GM21447 (cell line): Measurements from ENCODE around the gene NR6A1.

Experiments used
- ATAC-seq: cut with Tn5 transposase; IDR thresholded peaks from one replicate; pipeline ENCODE4 v1.9.1; 2021; ENCODE audit not compliant: unreplicated experiment

The NR6A1 gene

GRCh38 chr9:124541824-124542223 lies 229.3 kb downstream of the NR6A1 start:
- ATAC-seq, result no peak

DNA sequence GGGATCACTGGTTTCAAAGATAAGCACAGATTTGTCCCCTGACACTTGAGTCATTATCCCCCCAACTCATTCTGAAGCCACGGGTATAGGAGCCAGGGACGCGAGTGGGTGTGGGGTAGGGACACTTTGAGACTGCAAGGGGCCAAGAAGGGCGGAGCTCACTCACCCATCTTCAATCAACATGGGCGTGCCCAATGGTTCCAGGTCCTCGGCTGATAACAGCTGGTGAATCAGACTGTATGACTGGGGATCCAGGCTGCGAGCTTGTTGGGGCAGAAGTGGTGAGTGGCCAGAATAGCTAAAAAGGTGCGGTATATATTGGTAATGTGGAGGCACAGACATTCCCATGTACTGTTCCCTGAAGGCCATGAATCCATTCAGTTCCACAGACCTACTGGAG lies 233.2 kb downstream of the NR6A1 start:
- no peak for ATAC-seq

- no peak for ATAC-seq
Measured at GRCh38 chr9:124535846-124536245, 235.3 kb downstream of the NR6A1 start.

DNA sequence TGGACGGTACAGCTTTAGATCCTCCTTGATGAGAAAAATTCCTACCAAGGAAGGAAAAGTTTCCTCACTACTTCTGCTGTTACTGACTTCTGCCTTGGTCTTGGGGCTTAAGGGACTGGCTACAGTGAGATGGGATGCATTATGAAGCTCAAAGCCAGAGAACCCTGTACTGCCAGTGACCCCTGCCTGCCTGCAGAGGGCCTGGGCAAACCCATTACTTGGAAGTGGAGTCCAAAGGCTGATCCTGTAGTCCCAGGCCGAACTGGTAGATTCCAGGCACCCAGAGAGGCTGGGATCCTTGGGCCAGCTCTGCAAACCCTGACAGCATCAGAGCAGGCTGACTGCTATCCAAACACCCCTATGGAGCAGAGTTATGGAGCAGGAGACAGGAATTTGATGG lies 238.2 kb downstream of the NR6A1 start:
- no peak for ATAC-seq

DNA sequence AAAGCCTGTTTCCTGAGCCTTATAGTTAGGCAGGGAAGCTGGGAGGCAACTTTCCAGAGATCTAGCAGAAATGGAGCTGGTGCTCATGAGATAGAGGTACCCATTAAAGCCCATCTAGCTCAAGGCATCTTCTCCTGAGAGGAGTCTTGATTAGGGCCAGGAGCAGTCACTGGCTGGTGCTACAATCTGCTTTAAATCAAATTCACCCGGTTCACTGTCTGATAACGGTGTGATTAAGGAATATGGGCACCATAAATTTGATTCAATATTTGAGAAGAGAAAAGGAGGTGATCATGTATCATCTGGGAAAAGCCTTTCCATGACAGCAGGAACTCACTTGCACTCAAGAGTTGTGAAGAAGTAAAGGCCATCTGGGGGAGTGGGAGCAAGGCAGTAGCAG lies 240.0 kb downstream of the NR6A1 start:
- ATAC-seq, result no peak

GRCh38 chr9:124530246-124530645 lies 240.9 kb downstream of the NR6A1 start:
- no peak for ATAC-seq

DNA sequence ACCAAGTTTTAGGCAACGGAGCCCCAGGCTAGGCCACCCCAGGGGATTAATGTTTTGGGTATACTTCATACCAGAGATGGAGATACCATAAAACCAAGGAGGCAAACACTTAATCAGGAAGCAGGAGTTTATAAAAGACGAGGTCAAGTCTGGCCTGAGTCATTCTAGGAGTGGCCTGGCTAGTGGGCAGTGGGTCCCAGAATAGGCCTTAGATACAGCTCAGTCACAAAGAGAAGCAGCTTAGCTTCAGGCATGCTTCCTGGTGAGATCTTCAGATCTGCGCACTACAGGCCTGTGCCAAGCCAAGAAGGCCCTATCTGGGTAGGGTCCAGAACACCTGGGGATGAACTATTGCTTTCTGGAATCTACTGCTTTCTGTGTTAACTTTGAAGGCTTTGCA lies 243.3 kb downstream of the NR6A1 start:
- ATAC-seq, result no peak

DNA sequence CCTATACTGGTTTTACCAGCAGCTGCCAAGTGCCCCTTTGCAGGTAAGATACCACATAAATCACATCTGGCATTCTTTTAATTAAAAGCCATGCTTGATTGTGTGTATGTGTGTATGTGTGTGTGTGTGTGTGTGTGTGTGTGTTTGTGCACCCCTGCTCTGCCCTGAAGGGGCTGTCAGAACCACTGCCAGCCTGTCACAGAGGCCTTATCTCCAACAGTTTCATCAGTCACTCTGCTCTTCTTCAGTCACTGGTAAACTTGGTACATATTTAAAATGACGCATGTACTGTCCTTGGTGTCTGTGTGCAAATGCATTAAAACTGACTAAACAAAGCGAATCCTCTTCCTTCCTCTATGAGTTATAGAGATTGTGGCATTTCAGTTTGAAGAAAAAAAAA lies 244.9 kb downstream of the NR6A1 start:
- no peak for ATAC-seq

GRCh38 chr9:124522121-124523098 lies 248.7 kb downstream of the NR6A1 start:
- no peak for ATAC-seq

DNA sequence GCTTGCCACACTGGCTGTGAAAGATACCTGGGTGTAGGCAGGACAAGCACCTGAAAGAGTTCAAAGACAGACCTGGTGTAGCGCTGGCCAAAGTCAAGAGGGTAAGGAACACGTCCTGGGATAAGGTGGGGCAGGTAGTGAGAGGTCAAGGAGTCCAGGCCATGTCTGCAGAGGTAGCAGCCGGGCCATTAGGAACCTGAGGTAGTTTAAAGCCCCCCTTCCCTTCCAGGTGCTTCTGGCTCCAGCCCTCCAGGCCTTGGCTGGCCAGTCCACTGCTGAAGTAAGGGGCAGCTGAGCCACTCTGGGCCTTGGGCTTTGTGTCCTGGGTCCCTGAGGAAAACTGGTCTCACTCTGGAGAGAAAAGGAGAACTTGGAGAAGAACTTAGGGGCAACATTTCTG lies 250.0 kb downstream of the NR6A1 start:
- ATAC-seq, result no peak

DNA sequence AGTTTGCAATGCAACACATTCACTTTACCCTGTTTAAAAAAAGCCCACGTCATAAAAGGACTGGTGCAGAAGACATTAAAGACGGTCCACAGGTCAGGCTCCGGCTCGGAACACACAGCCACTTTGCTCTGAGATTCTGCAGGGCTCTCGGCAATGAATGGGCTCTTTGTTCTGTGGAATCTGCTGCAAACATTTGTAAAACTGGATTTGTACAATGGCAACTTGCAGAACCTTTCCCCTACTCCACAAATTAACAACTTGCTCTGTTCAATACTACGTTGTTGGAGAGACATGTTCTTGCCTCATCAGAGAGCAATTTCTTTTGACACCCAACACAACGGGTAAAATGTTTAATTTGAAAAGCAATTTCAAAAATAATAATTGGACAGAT lies 250.9 kb downstream of the NR6A1 start:
- no peak for ATAC-seq

DNA sequence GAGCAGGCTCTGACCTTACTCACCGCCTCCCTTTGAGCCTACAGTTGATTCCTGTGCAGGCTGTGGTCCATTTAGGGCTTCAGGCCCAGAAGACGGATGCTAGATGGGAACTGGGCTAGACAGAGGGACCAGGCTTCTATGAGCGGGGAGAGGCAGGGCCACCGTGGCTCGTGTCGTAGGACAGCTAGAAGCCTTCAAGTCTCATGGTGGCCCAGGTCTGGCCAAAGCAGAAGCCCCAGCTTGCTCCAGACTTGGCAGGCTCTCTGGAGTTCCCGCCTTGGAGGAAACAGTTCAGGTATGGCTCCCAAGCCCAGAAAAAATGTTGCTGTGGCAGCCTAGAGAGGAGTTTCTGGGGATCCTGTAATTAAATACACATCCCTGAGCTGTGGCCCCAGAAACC lies 253.0 kb downstream of the NR6A1 start:
- ATAC-seq, result no peak

DNA sequence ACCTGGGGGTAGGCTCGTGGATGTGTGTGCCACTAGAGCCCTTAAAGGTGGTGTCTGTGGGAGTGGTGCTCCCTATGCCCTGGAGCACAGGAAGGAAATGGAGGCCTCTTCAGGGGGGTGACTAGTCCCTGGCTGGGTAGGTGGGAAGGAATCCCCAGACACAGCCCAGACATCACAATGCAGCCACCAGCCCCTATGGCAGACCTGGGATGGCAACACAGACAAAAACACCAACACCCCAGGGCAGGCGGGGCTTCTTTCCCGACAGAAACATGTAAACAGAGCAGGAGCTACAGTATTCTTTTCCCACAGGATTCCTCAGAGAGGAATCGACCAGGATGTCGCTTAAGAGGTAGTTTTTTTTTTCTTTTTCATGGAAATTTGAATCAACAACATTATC lies 253.5 kb downstream of the NR6A1 start:
- no peak for ATAC-seq

- no peak for ATAC-seq
Measured at GRCh38 chr9:124514874-124515273, 256.2 kb downstream of the NR6A1 start.

DNA sequence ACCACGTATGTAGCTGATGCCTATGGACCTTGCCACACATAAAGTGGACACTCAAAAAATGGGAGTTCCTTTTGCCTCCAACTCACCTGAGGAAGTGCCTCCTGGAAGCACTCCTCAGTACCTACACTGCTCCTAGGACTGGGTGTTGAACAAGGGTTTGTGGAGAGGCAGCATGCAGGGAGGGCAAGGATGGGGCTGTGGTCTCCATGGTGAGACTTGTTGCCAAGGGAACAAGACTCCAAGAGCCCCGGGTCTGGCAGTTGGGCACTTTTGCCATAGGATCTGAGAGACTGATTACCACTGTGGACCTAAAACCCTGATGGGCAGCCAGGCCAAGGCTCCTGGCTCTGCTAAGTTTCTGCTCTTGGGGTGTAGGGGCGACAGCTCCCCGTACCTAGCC lies 257.0 kb downstream of the NR6A1 start:
- ATAC-seq, result no peak

DNA sequence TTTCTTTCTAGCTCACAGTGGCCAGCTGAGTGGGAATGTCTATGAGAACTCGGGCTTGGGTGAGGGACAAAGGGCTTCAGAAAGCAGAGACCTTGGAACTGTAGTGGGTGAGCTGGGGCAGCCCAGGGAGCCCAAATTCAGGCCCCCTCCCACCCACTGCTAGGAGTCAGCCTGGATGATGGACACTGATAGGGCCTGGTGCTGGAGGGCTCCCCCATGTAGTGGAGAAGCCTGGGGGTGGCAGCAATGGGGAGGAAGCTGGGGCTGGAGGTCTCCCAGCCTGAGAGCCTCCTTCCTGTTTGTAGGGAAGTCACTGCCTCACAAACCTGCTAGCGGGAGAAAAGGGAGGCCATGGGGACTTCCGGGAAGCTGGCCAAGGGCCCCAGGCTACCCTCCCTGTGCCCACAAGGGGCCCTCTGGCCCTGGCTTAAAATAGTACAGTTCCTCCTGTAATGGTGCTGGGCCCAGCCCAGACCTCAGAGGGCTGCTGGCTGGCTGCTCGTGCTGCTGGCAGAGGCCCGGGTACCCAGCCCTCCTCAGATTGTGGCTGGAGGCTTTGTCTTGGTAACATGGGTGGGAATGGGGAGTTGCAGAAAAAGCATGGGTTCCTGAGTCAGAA lies 257.6 kb downstream of the NR6A1 start:
- no peak for ATAC-seq

DNA sequence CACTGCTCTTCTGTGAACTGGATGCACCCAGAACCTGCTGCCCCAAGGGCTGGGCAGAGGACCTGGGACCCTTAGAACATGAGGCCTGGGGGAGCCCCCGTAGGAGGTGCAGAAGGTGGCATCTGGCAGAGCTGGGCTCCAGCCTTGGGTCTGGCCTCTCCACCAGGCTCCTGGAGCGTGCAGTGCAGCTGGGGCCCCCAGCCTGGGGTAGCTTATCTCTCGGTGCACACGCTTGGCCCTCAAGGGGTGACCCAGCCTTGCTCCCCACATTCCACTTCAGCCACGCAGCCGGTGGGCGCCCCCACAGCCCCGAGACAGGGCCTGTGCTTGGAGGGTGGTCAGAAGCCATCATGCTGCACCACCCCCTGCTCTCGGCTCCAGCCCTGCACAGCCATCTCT lies 258.3 kb downstream of the NR6A1 start:
- no peak for ATAC-seq

GRCh38 chr9:124511891-124512805 lies 259.0 kb downstream of the NR6A1 start:
- no peak for ATAC-seq

DNA sequence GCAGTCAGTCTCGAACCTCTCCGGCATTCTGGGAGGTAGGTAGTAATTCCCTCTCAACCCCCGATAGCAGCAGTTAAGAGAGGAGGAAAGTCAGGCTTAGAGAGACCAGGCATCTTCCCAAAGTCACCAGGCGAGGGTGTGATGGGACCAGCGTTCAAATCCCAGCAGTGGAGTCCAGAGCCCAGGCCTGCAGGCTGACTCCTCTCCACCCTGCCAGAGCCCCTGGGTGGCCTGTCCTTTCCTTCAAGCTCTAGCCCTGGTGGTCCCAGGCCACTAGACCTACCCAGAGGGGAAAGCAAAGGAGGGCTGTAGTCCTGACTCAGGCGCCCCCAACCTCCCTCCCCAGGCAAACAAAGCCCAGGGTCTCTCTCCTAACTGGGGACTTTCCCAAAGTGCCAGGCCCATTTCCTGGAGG lies 259.7 kb downstream of the NR6A1 start:
- ATAC-seq, result no peak

GRCh38 chr9:124510650-124511425 lies 260.3 kb downstream of the NR6A1 start:
- no peak for ATAC-seq
